SHP77 treated with DMSO at 0.1 percent for 48 hours (cell line): ENCODE results near the gene REC8.

ENCODE experiments used
- DNase-seq: peaks from one replicate; lab custom pipeline; 2025; lab: John Stamatoyannopoulos, UW

REC8 gene

GRCh38 chr14:24138396-24139271 lies 33.2 kb upstream of the REC8 start:
- no peak for DNase-seq

- no peak for DNase-seq
These were observed 32.5 kb upstream of the REC8 start for GRCh38 chr14:24139272-24139934.

GRCh38 chr14:24141097-24141880 lies 30.6 kb upstream of the REC8 start, which contains the start of gene EMC9:
Gene EMC9 (minus strand): TSS chr14:24141591. CDS start chr14:24141304, 287 bp downstream.
- peak; percentile 100 for DNase-seq

- DNase-seq: no peak
These were observed 28.4 kb upstream of the REC8 start for GRCh38 chr14:24143511-24143910.

GRCh38 chr14:24144451-24144850 lies 27.4 kb upstream of the REC8 start:
- no peak for DNase-seq

GRCh38 chr14:24145219-24145618 lies 26.7 kb upstream of the REC8 start:
- DNase-seq: no peak

- DNase-seq: no peak
These were observed 26.0 kb upstream of the REC8 start for GRCh38 chr14:24145690-24146452.

- peak; percentile 99 for DNase-seq
These were observed 25.4 kb upstream of the REC8 start, which contains the start of gene PSME2 for GRCh38 chr14:24146453-24146977. Gene PSME2 (minus strand): TSS chr14:24146610. CDS start chr14:24146581, 29 bp downstream.

- peak; percentile 98 for DNase-seq
These were observed 24.7 kb upstream of the REC8 start, which contains the start of gene RNF31 for GRCh38 chr14:24146978-24147760. Gene RNF31 (plus strand): TSS chr14:24147498. CDS start chr14:24147699, 201 bp downstream.

GRCh38 chr14:24147761-24148428 lies 24.0 kb upstream of the REC8 start:
- no peak for DNase-seq

- no peak for DNase-seq
These were observed 22.4 kb upstream of the REC8 start for GRCh38 chr14:24149302-24149969.

- DNase-seq: no peak
These were observed 21.8 kb upstream of the REC8 start for GRCh38 chr14:24150061-24150460.

- no peak for DNase-seq
These were observed 21.3 kb upstream of the REC8 start for GRCh38 chr14:24150567-24150966.

- no peak for DNase-seq
These were observed 20.9 kb upstream of the REC8 start for GRCh38 chr14:24150993-24151392.

- no peak for DNase-seq
These were observed 20.3 kb upstream of the REC8 start for GRCh38 chr14:24151404-24152080.

- no peak for DNase-seq
These were observed 16.8 kb upstream of the REC8 start for GRCh38 chr14:24155100-24155499.

- no peak for DNase-seq
These were observed 15.0 kb upstream of the REC8 start for GRCh38 chr14:24156840-24157239.

GRCh38 chr14:24157331-24157730 lies 14.5 kb upstream of the REC8 start:
- DNase-seq: no peak
